SH-SY5Y (cell line): ENCODE results near the gene KIAA1958.

Source experiments
- GATA2 ChIP-seq: IDR thresholded peaks from 2 replicates; pipeline ENCODE4 v1.6.1; 2011; ENCODE audit warnings: mild to moderate bottlenecking, low read depth, low read length
- GATA3 ChIP-seq: IDR thresholded peaks from 2 replicates; pipeline ENCODE4 v1.6.1; 2011; ENCODE audit warnings: low read depth, mild to moderate bottlenecking, low read length, moderate library complexity

KIAA1958 gene

DNA sequence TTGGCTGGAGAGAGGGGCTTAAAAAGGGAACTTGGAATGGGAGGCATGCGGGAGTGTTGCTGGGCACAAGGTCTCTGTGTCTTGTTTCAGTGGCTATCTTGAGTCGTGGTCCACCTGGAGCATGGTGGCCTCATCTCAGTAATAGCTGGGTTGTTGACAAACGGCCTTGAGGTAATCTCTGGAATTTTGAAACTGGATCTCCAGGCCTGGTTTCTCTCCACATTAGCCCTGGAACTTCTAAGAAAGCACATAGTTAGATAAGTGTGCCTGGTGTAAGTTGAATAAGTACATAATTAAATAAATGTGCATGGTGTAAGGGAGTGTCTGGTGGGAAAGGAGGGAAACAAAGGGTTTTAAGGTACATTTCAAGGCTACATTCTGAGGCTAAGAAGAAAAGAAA lies 169.0 kb downstream of the KIAA1958 start:
- TF ChIP-seq GATA3 (no peak), GATA2 (no peak)

DNA sequence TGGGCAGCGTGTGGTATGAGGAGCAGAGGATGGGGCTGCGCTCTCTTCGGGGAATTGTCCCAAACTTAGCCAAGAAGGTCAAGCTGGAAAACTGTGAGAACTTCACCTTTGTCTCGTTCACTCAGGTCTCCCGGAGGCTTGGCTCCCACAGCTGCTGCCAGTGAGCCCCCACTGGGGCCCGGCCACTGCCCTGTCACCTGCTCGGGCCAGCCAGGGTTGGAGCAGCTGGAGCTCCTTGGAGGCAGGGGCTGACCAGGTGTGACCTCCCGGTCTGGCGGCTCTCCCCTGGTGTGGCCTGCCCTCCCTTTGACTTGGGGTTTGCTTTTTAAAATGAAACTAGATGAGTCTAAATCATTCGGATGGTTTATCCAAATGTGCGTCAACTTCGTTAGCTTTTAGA lies 173.3 kb downstream of the KIAA1958 start:
- no peak for TF ChIP-seq GATA3
- no peak for TF ChIP-seq GATA2

DNA sequence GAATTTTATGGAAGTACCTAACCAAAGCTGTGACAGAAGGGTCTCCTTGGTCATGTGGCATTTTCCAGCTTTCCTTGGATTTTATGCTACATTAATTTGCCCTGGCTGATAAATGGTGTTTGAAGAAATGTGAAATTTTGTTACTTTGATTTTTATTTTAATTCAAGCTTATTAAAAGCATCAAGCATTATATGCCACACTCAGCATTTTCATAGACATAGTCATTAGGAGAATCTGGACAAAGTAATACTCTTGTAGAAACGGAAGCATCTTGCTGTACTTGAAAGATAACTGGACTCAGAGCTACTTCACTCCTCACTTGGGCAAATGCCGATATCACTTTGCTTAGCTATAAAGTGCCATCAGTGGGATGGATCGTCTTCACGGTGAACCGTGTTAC lies 177.1 kb downstream of the KIAA1958 start:
- TF ChIP-seq GATA2 (no peak), GATA3 (no peak)

DNA sequence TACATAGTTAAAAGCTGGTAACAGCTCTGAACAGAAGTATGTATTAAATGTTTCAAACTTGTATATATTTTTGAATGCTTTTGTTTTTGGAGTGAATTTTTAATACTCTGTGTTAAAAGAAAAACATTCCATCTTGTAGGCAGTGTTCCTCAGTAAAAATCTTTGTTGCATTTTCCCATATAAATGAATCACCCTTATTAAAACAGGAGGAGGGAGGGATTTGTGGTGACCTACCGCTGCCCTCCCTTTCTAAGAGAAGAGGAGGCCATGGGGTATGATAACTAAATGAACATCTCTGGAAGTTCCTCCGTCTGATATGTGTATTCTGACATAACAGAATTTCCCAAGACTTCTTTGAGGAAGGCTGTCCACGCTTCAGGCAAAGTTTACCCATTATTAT lies 177.9 kb downstream of the KIAA1958 start:
- TF ChIP-seq GATA3 (no peak), GATA2 (no peak)

DNA sequence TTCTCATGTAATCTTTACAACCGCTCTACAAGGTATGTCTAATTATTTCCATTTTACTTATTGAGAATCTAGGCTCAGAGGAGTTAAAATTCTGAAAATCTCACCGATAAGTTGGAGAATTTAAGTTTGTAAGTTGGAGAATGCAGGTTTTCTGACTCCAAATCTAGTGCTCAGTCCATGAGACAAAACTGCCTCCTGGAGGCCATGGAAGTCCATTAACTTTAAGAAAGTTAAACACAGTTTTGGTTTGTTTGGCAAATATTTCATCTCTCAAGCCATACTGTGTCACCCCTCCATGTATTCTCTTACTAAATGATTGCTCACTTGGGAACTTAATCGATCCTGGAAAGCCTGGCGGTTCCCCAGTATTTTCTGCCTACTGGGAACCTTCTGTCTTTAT lies 178.7 kb downstream of the KIAA1958 start:
- TF ChIP-seq GATA2 (no peak), GATA3 (no peak)

DNA sequence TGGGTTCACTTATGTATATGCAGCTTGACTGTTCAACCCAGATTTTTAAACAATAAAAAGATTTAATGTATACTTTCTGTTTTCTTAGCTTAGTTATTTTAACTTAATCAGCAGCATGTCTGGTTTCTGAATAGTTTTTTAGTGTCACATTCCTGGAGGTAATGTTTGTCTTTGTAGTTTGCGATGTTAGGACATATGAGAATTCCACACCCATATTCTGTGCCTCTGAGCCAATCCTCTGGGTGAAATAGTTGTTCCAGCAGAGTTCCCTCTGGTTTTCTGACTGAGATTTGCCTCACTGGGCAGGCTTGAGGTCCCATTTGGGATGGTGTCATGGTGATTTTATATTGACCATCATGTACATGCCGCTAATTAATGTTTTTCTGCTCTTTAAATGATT lies 182.7 kb downstream of the KIAA1958 start:
- TF ChIP-seq GATA3 = no peak
- TF ChIP-seq GATA2 = no peak

DNA sequence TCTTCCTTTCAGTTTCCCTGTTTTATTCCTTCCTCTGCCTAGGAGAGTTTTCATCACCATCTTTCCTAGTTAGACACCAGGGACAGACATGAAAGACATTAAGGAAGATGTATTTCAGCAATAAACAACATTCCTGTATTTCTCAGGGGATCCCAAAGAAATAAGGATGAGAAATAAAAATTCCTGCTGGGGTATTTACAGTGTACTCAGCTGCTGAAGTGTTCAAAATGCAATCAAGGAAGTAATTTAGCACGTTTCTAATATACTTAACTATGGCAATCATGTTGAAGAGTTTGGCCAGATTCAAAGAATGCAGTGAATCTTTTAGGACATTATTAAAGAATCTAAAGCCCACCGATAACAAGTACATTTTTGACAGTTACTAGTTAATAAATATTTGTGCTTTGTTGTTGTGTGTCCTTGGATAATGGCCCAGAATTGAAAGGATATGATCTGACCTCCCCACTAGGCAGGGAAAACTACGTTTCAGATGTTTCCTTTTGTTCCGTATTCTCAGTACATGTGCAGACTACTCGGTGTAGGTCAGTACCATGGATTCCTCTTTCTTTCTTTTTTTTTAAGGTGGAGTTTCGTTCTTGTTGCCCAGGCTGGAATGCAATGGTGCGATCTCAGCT lies 184.5 kb downstream of the KIAA1958 start:
- TF ChIP-seq GATA2 (no peak), GATA3 (no peak)

DNA sequence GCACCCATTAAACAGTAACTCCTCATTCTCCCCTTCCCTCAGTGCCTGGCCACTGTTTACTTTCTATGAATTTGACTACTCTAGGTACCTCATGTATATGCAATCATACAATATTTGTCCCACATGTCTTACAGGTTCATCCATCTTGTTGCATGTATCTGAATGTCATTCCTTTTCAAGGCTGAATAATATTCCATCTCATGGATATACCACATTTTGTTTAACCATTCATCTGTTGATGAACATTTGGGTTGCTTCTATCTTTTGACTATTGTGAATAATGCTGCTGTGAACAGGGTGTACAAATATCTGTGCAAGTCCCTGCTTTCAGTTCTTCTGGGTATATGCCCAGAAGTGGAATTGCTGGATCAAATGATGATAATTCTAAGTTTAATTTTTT lies 190.4 kb downstream of the KIAA1958 start:
- no peak for TF ChIP-seq GATA3
- TF ChIP-seq GATA2 = no peak

DNA sequence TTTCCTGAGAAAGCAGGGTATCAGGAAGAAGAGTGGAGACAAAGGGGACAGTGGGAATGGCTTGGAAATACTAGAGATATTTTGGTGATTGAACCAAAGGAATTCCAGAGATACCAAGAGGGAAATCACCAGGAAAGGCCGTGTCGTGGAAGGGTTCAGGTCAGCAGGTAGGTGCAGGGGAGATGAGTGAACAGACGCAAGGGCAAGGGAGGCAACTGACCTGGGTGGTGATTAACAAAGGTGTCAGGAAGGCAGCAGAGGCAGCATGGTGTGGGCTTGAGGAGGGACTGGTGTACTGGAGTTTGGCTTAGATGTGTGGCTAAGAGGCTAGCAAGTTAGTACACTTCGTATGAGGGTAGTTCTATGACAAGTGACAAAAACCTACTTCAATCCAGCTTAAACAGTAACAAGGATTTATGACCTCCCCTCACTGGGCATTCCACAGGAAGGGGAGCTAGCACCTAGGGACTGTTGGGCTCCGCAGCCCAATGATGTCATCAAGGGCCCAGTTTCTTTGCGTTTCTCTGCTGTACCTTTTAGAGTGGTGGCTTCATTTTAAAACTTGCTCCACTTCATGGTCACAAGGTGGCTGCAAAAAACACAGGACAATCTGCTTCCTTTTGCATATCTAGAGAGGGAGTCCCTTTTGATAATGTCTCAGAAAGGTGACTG lies 194.2 kb downstream of the KIAA1958 start:
- TF ChIP-seq GATA2 = no peak
- TF ChIP-seq GATA3 = no peak

DNA sequence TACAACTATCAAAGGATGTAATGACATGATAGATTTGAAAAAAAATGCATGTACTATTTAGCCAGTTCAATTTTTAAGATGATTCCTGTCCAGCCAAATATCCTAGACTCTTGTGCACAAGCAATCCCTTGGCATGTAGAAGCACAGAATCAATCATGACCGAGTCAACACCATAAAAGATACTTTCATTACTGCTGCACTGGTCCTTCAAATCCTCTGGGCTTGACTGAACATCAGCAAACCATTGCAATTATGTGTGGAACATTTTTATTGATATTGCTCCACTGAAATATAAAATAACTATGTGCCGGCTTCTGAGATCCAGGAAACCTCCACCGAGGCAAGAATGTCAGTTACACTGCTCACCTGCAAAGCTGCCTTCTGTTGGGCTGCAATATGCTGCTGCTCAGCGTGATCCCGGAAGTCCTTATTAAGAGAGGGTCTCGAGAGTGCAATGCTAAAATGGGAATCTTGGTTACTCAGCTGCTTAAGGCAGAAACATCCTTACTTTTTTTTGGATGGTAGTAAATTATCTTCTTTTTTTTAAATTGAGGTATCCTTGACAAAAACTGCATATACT lies 202.6 kb downstream of the KIAA1958 start:
- TF ChIP-seq GATA2 (no peak), GATA3 (no peak)

DNA sequence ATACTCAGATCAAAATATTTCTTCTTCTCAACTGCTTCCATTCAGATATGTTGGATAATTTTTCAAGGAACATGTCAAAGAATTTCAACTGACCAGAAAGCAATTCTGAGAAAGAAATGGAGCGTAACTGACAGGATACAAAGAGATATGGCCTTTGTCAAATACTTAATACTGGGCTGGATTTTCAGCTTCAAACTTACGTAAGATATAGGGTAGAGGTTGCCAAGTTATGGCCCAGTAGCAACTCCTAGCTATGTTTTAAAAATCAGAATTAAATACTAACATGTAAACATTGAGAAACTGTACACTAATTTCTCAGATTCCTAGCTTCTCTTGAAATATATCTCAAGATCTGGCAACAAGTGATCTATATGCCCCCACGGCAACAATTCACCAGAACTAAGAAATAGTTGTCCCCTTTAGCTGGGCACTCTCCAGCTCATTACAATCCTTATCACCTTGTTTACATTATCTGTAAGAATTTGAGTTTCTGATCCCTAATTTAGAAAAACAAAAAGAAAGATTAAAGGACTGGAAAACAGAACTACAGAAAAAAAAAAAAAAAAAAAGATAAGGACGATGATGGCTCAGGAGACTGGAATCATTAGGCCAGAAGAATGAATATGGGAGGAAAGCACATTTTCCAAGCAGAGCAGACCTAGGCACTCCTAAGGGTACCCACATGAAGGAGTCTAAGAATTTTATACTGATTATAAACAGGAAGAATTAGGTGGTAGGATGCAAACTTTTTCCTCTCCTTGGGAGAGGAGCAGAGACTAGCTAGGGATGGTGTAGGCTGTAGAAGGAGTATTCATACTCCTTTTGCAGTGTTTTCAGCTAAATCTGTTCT lies 208.3 kb downstream of the KIAA1958 start:
- no peak for TF ChIP-seq GATA2
- no peak for TF ChIP-seq GATA3

DNA sequence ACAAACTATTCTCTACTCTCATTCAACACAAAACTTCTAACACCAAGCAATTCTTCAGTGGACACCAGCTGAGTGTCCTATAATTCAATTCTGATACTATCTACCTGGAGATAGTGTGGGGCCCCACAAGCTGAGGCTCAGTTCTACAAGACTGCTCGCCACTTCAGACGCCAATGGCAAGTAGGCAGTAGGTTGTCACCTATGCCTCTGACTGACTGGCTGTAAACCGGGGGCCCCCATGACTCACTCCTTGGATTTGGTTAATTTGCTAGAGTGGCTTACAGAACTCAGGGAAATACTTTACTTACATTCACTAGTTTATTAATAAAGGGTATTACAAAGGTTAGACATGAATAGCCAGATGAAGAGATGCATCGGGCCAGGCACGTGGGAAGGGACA lies 209.8 kb downstream of the KIAA1958 start:
- TF ChIP-seq GATA2 (no peak), GATA3 (no peak)

DNA sequence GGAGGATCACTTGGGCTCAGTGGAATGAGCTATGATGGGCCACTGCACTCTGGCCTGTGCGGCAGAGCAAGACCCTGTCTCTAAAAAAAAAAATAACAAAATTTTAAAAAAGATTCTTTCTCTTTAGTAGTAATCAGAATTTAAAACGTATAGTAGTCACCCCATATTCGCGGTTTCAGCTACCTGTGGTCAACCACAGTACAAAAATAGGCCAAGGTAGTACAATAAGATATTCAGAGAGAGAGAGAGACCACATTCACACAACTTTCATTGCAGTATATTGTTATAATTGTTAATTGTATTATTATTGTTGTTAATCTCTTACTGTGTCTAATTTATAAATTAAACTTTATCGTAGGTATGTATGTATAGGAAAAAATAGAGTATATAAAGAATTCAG lies 212.6 kb downstream of the KIAA1958 start:
- TF ChIP-seq GATA2 (no peak), GATA3 (no peak)

DNA sequence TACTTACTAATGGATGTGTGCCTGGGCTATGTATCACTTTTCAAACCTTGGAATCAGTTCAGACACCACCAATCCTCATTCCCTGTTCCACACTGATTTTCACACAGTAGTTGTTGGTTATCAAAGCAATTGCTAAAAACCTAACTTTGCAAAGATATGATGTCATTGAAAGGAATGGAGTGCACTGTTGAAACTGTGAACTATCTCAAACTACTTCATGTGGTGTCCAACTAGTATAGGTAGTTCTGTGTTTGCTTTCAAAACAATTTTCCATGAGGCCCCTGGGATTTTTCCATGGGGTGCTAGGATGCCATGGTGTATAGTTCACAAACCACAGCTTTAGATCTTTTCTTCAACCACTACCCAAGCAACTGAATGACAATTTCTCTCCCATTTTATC lies 213.5 kb downstream of the KIAA1958 start:
- TF ChIP-seq GATA2 (no peak), GATA3 (no peak)
